HL-60 (cell line): ENCODE results near the gene CST6.

ENCODE experiments used
- DNase-seq, 2 experiments: peaks; one replicate each; pipeline ENCODE4 v3.0.0-alpha.2; 2010 to 2020; ENCODE audit warnings: low read depth in 1 of 2, low spot score in 1 of 2
- H3K27ac ChIP-seq: fragments of 250-450 bp; sonication (Bioruptor Pico); replicated peaks from 2 replicates; pipeline ENCODE4 v1.5.1; 2020; ENCODE audit warnings: mild to moderate bottlenecking, moderate library complexity
- H3K27me3 ChIP-seq: fragments of 250-450 bp; sonication (Bioruptor Pico); 2 replicates; pipeline ENCODE4 v1.5.1; 2021; ENCODE audit warnings: mild to moderate bottlenecking, moderate library complexity; ENCODE audit not compliant: insufficient read depth, poor library complexity, severe bottlenecking
- H3K4me3 ChIP-seq: replicated peaks from 2 replicates; pipeline ENCODE4 v1.5.1; 2011; ENCODE audit warnings: mild to moderate bottlenecking, control low read depth, low read length; ENCODE audit not compliant: insufficient read depth
- GABPA ChIP-seq: IDR thresholded peaks from 2 replicates; pipeline ENCODE4 v1.6.1; 2012; ENCODE audit warnings: low read depth
- POLR2AphosphoS5 ChIP-seq: IDR thresholded peaks from 2 replicates; pipeline ENCODE4 v1.6.1; 2012; ENCODE audit warnings: low read depth
- SPI1 ChIP-seq: IDR thresholded peaks from 2 replicates; pipeline ENCODE4 v1.6.1; 2012; ENCODE audit warnings: low read depth, mild to moderate bottlenecking, borderline replicate concordance
- TF ChIP-seq, protein P1 (sequence below): IDR thresholded peaks from one replicate; pipeline ENCODE4 v1.5.1; 2011; ENCODE audit warnings: low read length, control low read depth, inconsistent platforms; ENCODE audit not compliant: insufficient read depth
- TF ChIP-seq, protein P2 (sequence below): IDR thresholded peaks from 2 replicates; pipeline ENCODE4 v1.6.1; 2012; ENCODE audit warnings: low read depth; ENCODE audit not compliant: insufficient replicate concordance

CST6 gene

DNA sequence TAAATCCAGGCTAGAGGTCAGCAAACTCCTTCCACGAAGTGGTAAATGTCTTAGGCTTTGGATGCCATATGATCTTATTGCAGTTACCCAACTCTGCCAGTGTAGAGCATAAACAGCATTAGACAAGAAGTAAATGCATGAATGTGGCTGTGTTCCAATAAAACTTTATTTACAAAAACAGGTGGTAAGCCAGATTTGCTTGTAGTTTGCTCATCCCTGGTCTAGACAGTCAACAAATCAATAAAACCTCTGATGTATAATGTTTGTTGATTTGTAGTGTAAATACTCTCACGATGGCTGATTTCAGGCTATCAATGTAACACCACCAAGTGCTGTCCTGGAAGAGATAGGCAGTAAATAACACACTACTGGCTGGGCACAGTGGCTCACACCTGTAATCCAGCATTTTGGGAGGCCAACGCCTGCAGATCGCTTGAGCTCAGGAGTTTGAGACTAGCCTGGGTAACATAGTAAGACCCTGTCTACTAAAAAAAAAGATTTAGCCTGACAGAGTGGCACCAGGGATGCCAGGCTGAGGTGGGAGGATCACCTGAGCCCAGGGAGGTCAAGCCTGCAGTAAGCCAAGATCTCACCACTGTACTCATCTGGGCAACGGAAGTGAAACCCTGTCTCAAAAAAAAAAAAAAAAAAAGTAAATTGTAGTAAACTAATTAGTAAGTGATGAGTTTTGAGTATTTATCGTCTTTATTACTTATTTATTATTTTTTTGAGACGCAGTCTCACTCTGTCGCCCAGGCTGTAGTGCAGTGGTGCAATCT, 21.3 kb downstream of the CST6 start:
- Histone ChIP-seq H3K4me3 (no peak overlapping the region), H3K27ac (no peak overlapping the region), H3K27me3 (peaks cover 2% of the 10 kb centered on the region)
- DNase-seq: no peak
- TF ChIP-seq, protein P1, sequence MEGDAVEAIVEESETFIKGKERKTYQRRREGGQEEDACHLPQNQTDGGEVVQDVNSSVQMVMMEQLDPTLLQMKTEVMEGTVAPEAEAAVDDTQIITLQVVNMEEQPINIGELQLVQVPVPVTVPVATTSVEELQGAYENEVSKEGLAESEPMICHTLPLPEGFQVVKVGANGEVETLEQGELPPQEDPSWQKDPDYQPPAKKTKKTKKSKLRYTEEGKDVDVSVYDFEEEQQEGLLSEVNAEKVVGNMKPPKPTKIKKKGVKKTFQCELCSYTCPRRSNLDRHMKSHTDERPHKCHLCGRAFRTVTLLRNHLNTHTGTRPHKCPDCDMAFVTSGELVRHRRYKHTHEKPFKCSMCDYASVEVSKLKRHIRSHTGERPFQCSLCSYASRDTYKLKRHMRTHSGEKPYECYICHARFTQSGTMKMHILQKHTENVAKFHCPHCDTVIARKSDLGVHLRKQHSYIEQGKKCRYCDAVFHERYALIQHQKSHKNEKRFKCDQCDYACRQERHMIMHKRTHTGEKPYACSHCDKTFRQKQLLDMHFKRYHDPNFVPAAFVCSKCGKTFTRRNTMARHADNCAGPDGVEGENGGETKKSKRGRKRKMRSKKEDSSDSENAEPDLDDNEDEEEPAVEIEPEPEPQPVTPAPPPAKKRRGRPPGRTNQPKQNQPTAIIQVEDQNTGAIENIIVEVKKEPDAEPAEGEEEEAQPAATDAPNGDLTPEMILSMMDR: no peak
- TF ChIP-seq POLR2AphosphoS5 (no peak), SPI1 (no peak), GABPA (no peak)
- TF ChIP-seq, protein P2, sequence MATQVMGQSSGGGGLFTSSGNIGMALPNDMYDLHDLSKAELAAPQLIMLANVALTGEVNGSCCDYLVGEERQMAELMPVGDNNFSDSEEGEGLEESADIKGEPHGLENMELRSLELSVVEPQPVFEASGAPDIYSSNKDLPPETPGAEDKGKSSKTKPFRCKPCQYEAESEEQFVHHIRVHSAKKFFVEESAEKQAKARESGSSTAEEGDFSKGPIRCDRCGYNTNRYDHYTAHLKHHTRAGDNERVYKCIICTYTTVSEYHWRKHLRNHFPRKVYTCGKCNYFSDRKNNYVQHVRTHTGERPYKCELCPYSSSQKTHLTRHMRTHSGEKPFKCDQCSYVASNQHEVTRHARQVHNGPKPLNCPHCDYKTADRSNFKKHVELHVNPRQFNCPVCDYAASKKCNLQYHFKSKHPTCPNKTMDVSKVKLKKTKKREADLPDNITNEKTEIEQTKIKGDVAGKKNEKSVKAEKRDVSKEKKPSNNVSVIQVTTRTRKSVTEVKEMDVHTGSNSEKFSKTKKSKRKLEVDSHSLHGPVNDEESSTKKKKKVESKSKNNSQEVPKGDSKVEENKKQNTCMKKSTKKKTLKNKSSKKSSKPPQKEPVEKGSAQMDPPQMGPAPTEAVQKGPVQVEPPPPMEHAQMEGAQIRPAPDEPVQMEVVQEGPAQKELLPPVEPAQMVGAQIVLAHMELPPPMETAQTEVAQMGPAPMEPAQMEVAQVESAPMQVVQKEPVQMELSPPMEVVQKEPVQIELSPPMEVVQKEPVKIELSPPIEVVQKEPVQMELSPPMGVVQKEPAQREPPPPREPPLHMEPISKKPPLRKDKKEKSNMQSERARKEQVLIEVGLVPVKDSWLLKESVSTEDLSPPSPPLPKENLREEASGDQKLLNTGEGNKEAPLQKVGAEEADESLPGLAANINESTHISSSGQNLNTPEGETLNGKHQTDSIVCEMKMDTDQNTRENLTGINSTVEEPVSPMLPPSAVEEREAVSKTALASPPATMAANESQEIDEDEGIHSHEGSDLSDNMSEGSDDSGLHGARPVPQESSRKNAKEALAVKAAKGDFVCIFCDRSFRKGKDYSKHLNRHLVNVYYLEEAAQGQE: no peak

DNA sequence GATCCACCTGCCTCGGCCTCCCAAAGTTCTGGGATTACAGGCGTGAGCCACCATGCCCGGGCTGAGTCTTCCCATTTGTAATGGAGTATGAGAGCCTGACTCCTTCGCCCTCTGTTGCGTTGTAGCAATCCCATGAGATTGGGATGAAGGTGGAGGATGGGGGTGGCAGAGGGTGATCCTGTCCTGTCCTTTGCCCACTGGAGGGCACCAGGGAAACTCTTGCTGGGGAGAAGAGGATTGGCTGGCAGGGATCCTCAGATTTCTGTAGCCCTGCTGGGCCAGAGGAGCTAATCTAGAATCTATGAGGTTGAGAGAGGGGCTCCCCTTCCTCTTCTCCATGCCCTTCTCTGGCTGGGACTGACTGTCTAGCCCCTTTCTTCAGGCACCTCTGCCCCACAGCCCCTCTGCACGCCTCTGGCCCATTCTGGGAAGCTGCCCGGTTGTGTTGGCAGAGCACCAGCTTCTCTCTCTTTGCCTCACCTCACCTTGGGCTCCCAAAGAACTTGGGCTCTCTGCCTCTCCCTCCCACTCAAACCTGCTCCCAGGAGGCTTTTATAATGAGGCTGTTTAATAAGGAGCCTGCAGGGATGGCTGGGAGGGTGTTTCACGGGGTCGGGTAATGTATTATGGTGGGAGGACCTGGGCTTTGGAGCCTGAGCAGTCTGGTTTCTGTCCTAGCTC, 24.0 kb downstream of the CST6 start:
- Histone ChIP-seq H3K27ac (no peak overlapping the region), H3K4me3 (no peak overlapping the region), H3K27me3 (peaks cover 2% of the 10 kb centered on the region)
- TF ChIP-seq SPI1 (no peak), POLR2AphosphoS5 (no peak), GABPA (no peak)
- TF ChIP-seq, protein P1: no peak
- TF ChIP-seq, protein P2: no peak
- DNase-seq: no peak

DNA sequence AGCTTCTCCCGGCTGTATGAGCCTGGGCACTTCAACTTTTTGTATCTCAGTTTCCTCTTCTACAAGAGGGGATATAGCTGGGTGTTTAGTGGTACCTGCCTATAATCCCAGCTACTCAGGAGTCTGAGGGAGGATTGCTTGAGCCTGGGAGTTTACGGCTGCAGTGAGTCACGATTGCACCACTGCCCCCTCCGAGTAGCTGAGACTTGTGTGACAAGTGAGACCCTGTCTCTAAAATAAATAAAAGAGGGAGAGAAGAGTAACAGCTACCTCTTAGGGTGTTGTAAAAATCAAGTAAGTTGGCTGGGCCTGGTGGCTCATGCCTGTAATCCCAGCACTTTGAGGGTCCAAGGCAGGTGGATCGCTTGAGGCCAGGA, 24.5 kb downstream of the CST6 start:
- Histone ChIP-seq H3K4me3 (no peak overlapping the region), H3K27ac (no peak overlapping the region), H3K27me3 (peaks cover 2% of the 10 kb centered on the region)
- DNase-seq: no peak
- no peak for TF ChIP-seq GABPA
- no peak for TF ChIP-seq POLR2AphosphoS5
- TF ChIP-seq, protein P1: no peak
- no peak for TF ChIP-seq SPI1
- TF ChIP-seq, protein P2: no peak
